Hematopoietic multipotent progenitor cell (in vitro differentiated cells): ENCODE data around the gene SEC11C. TPM values are rescaled to one million over a fixed set of nuclear protein-coding genes. Genes with fewer than 3 reads are reported as not detected.

Experiments
- DNase-seq, 3 donors: peaks; one replicate each; pipeline ENCODE4 v3.0.0-alpha.2; 2011 to 2015; ENCODE audit warnings: low read depth in 2 of 3, low spot score in 2 of 3
- total RNA-seq: library from RNA; depleted of rRNA; stranded (reverse); fragments of >200 nt; gene quantifications from one replicate; pipeline ENCODE4 v1.2.3, GENCODE V29; 2012

Gene SEC11C
- total RNA-seq, 1 donor = 11.3 TPM

GRCh38 chr18:59143441-59143840 is 3.8 kb downstream of the SEC11C start:
- DNase-seq = no peak

GRCh38 chr18:59144483-59144882 is 4.8 kb downstream of the SEC11C start:
- no peak for DNase-seq

- no peak for DNase-seq
Measured at GRCh38 chr18:59145055-59145454, 5.4 kb downstream of the SEC11C start.

GRCh38 chr18:59148192-59148591 is 8.5 kb downstream of the SEC11C start:
- no peak for DNase-seq

- no peak for DNase-seq
Measured at GRCh38 chr18:59149007-59149406, 9.3 kb downstream of the SEC11C start.

- no peak for DNase-seq
Measured at GRCh38 chr18:59149416-59149815, 9.7 kb downstream of the SEC11C start.

GRCh38 chr18:59150236-59150635 is 10.6 kb downstream of the SEC11C start:
- DNase-seq = no peak

- DNase-seq = no peak
Measured at GRCh38 chr18:59155153-59155552, 15.5 kb downstream of the SEC11C start.

- no peak for DNase-seq
Measured at GRCh38 chr18:59156316-59156715, 16.6 kb downstream of the SEC11C start.

- DNase-seq = no peak
Measured at GRCh38 chr18:59159265-59159664, 19.6 kb downstream of the SEC11C start.

- no peak for DNase-seq
Measured at GRCh38 chr18:59159986-59160385, 20.3 kb downstream of the SEC11C start.

- no peak for DNase-seq
Measured at GRCh38 chr18:59172664-59173249, 33.1 kb downstream of the SEC11C start.

GRCh38 chr18:59177485-59177884 is 37.8 kb downstream of the SEC11C start:
- no peak for DNase-seq

- no peak for DNase-seq
Measured at GRCh38 chr18:59180150-59180845, 40.6 kb downstream of the SEC11C start.

- no peak for DNase-seq
Measured at GRCh38 chr18:59182673-59183072, 43.0 kb downstream of the SEC11C start.

GRCh38 chr18:59189008-59189407 is 49.3 kb downstream of the SEC11C start:
- no peak for DNase-seq

- no peak for DNase-seq
Measured at GRCh38 chr18:59189746-59190145, 50.1 kb downstream of the SEC11C start.

GRCh38 chr18:59196161-59196725 is 56.6 kb downstream of the SEC11C start:
- DNase-seq = no peak

- no peak for DNase-seq
Measured at GRCh38 chr18:59197636-59198035, 58.0 kb downstream of the SEC11C start.

- DNase-seq = no peak
Measured at GRCh38 chr18:59198215-59198614, 58.5 kb downstream of the SEC11C start.

- no peak for DNase-seq
Measured at GRCh38 chr18:59200787-59201186, 61.1 kb downstream of the SEC11C start.

- DNase-seq = no peak
Measured at GRCh38 chr18:59202258-59202820, 62.7 kb downstream of the SEC11C start.
